HCT116 (cell line): Measurements from ENCODE around the gene RARG.

ENCODE experiments used
- CTCF ChIP-seq, 3 experiments: fragments of 200-600 bp in 1 of 3; sonication (generic) in 1 of 3; IDR thresholded peaks in 2 of 3; conservative IDR thresholded peaks in 1 of 3; 2 replicates each; pipeline ENCODE4 v1.5.1; 2012 to 2017; ENCODE audit warnings: low read depth in 2 of 3, low read length in 2 of 3, antibody characterized with exemption in 1 of 3, borderline replicate concordance in 1 of 3, control low read depth in 1 of 3, mild to moderate bottlenecking in 1 of 3, mixed read lengths in 1 of 3, mixed run types in 1 of 3, moderate library complexity in 1 of 3; ENCODE audit not compliant: insufficient read depth in 1 of 3
- EGR1 ChIP-seq: IDR thresholded peaks from 2 replicates; pipeline ENCODE4 v1.6.1; 2012; ENCODE audit warnings: low read depth
- MAX ChIP-seq: IDR thresholded peaks from 2 replicates; pipeline ENCODE4 v1.6.1; 2012
- POLR2A ChIP-seq: IDR thresholded peaks from 2 replicates; pipeline ENCODE4 v1.7.0; 2011; ENCODE audit warnings: borderline replicate concordance; ENCODE audit not compliant: insufficient read depth, insufficient read length; ENCODE audit errors: extremely low read depth
- POLR2AphosphoS5 ChIP-seq: IDR thresholded peaks from 2 replicates; pipeline ENCODE4 v1.6.1; 2011; ENCODE audit warnings: mild to moderate bottlenecking, low read depth, low read length, moderate library complexity
- RAD21 ChIP-seq: IDR thresholded peaks from 2 replicates; pipeline ENCODE4 v1.6.1; 2012; ENCODE audit warnings: low read depth, mild to moderate bottlenecking
- YY1 ChIP-seq: IDR thresholded peaks from 2 replicates; pipeline ENCODE4 v1.6.1; 2011; ENCODE audit warnings: low read length, low read depth, moderate library complexity, mild to moderate bottlenecking; ENCODE audit not compliant: insufficient replicate concordance; ENCODE audit errors: extremely low read depth
- ZBTB33 ChIP-seq: IDR thresholded peaks from 2 replicates; pipeline ENCODE4 v1.6.1; 2011; ENCODE audit warnings: mild to moderate bottlenecking, low read length, moderate library complexity; ENCODE audit not compliant: insufficient replicate concordance; ENCODE audit errors: extremely low read depth
- ZFX ChIP-seq: fragments of 450-650 bp; IDR thresholded peaks from 2 replicates; pipeline ENCODE4 v1.6.1; 2017

- TF ChIP-seq CTCF (IDR thresholded peaks at IDR 0.05 in 2 of 3, conservative IDR thresholded peaks at IDR 0.05 in 1 of 3; ENCODE audit: borderline replicate concordance in 1 of 3, insufficient read depth in 1 of 3, low read depth in 2 of 3, low read length in 2 of 3) (no peak), ZFX (no peak), ZBTB33 (no peak), MAX (no peak), EGR1 (no peak), POLR2AphosphoS5 (no peak), POLR2A (no peak), RAD21 (no peak), YY1 (no peak)
These were observed 16.5 kb downstream of the RARG start for GRCh38 chr12:53215497-53215896.
